Endothelial cell of umbilical vein (primary cell): ENCODE results near the gene LARGE1. TPM values are rescaled to one million over a fixed set of nuclear protein-coding genes. Genes with fewer than 3 reads are reported as not detected.

Experiments used
- BruUV-seq: library from RNA; stranded (reverse); fragments of 400-500 nt; replicated peaks from 2 replicates; lab custom pipeline; 2021; lab: Mats Ljungman, UMichigan
- CTCF ChIA-PET: fragments of 300-600, 350-600 bp; sonication (Branson Sonifier 250); formaldehyde crosslinking; loops from one replicate; lab custom pipeline; 2021; ENCODE audit warnings: antibody characterized with exemption, inconsistent platforms; lab: Charles Lee
- POLR2A ChIA-PET: fragments of 300-600, 350-600 bp; sonication (Branson Sonifier 250); formaldehyde crosslinking; loops from one replicate; lab custom pipeline; 2021; ENCODE audit warnings: antibody characterized with exemption, inconsistent platforms; lab: Charles Lee
- DNase-seq: peaks from one replicate; pipeline ENCODE4 v3.0.0-alpha.2; 2011; ENCODE audit warnings: low read depth, low spot score
- FAIRE-seq: peaks from 2 replicates; lab custom pipeline; 2011; peaks lifted over from hg19 to GRCh38; lab: Jason Lieb, UNC
- H2AFZ ChIP-seq: 2 replicates; pipeline ENCODE4 v1.6.0; 2012; ENCODE audit warnings: low read depth, low read length, control low read depth, inconsistent platforms
- H3K27ac ChIP-seq: 2 replicates; pipeline ENCODE4 v1.5.1; 2011; ENCODE audit warnings: low read depth, mild to moderate bottlenecking, control low read depth, low read length, moderate library complexity; ENCODE audit not compliant: insufficient read depth
- H3K27me3 ChIP-seq, 2 experiments: 2 replicates each; pipeline versions ENCODE4 v1.6.0 to v1.6.1; 2011; ENCODE audit warnings: low read length in 2 of 2, mixed read lengths in 1 of 2; ENCODE audit not compliant: control insufficient read depth in 2 of 2, insufficient read depth in 2 of 2
- H3K36me3 ChIP-seq, 2 experiments: 2 replicates in 1 of 2; 3 replicates in 1 of 2; pipeline ENCODE4 v1.5.1; 2011; ENCODE audit warnings: low read length in 2 of 2, mild to moderate bottlenecking in 1 of 2, moderate library complexity in 1 of 2; ENCODE audit not compliant: control insufficient read depth in 2 of 2, insufficient read depth in 2 of 2; ENCODE audit errors: extremely low read depth in 1 of 2
- H3K4me1 ChIP-seq: 3 replicates; pipeline ENCODE4 v1.5.1; 2011; ENCODE audit warnings: mild to moderate bottlenecking, low read length; ENCODE audit not compliant: control insufficient read depth, insufficient read depth; ENCODE audit errors: extremely low read depth
- H3K4me2 ChIP-seq: 2 replicates; pipeline ENCODE4 v1.6.1; 2011; ENCODE audit warnings: low read length, control low read depth, mixed read lengths; ENCODE audit not compliant: insufficient read depth
- H3K4me3 ChIP-seq, 3 experiments: fragments of 200-600 bp in 1 of 3; sonication (generic), shearing (Covaris generic) in 1 of 3; replicated peaks in 1 of 3; 2 replicates each; pipeline ENCODE4 v1.5.1; 2011 to 2016; ENCODE audit warnings: control low read depth in 3 of 3, low read length in 3 of 3, mild to moderate bottlenecking in 2 of 3, inconsistent platforms in 1 of 3, low read depth in 1 of 3, moderate library complexity in 1 of 3; ENCODE audit not compliant: insufficient read depth in 1 of 3
- H3K79me2 ChIP-seq: 2 replicates; pipeline ENCODE4 v1.6.0; 2012; ENCODE audit warnings: low read length, inconsistent platforms; ENCODE audit not compliant: control insufficient read depth, insufficient read depth
- H3K9ac ChIP-seq: replicated peaks from 2 replicates; pipeline ENCODE3; 2011; ENCODE audit warnings: low read length, control low read depth; ENCODE audit not compliant: insufficient read depth; ENCODE audit errors: extremely low read depth
- H3K9me1 ChIP-seq: replicated peaks from 3 replicates; pipeline ENCODE4 v1.6.0; 2011; ENCODE audit warnings: mild to moderate bottlenecking, low read length; ENCODE audit not compliant: control insufficient read depth, insufficient read depth; ENCODE audit errors: extremely low read depth
- H3K9me3 ChIP-seq: replicated peaks from 2 replicates; pipeline ENCODE4 v1.5.1; 2012; ENCODE audit warnings: low read length, inconsistent platforms; ENCODE audit not compliant: control insufficient read depth, insufficient read depth
- H4K20me1 ChIP-seq: replicated peaks from 2 replicates; pipeline ENCODE3; 2011; ENCODE audit warnings: mild to moderate bottlenecking, low read length; ENCODE audit not compliant: control insufficient read depth, insufficient read depth; ENCODE audit errors: extremely low read depth
- EZH2 ChIP-seq: IDR thresholded peaks from 2 replicates; pipeline ENCODE4 v1.6.1; 2012; ENCODE audit warnings: borderline replicate concordance, low read depth, mild to moderate bottlenecking, moderate library complexity, low read length, inconsistent platforms; ENCODE audit not compliant: severe bottlenecking
- FOS ChIP-seq: IDR thresholded peaks from 2 replicates; pipeline ENCODE4 v1.6.1; 2011; ENCODE audit warnings: mild to moderate bottlenecking, low read length, moderate library complexity, borderline replicate concordance; ENCODE audit not compliant: insufficient read depth
- JUN ChIP-seq: IDR thresholded peaks from 2 replicates; pipeline ENCODE4 v1.6.1; 2011; ENCODE audit warnings: borderline replicate concordance, low read depth; ENCODE audit not compliant: insufficient read length, insufficient read depth
- MAX ChIP-seq: IDR thresholded peaks from 2 replicates; pipeline ENCODE4 v1.6.1; 2011; ENCODE audit not compliant: insufficient read depth, insufficient read length
- POLR2A ChIP-seq: IDR thresholded peaks from 2 replicates; pipeline ENCODE4 v1.6.1; 2012; ENCODE audit warnings: low read depth, mild to moderate bottlenecking, control low read depth, low read length
- POLR2AphosphoS5 ChIP-seq: IDR thresholded peaks from 2 replicates; pipeline ENCODE4 v1.6.1; 2012; ENCODE audit warnings: low read depth, mild to moderate bottlenecking, control low read depth, low read length, moderate library complexity; ENCODE audit not compliant: insufficient read depth
- dilution Hi-C: fragments of 300-500 bp; cut with MboI; formaldehyde crosslinking; loops from one replicate; pipeline ENCODE4 v1.15.0; 2019; ENCODE audit warnings: low sequenced_read_pairs; ENCODE audit not compliant: extremely low pct_ligation_motif_present
- intact Hi-C: fragments of 100-400 bp; cut with micrococcal nuclease; formaldehyde crosslinking; loops from one replicate; pipeline ENCODE4 v1.10.0; 2022
- polyA plus RNA-seq, 4 experiments: library from polyadenylated mRNA; depleted of rRNA in 3 of 4; stranded (reverse) in 3 of 4; unstranded in 1 of 4; fragments of >200 nt; gene quantifications; 2 replicates each; pipeline versions ENCODE4 v1.2.1 to v1.2.3, GENCODE V29; 2011 to 2012; ENCODE audit warnings: missing spikeins in 1 of 4
- total RNA-seq: library from RNA; stranded (reverse); gene quantifications from 2 replicates; pipeline ENCODE4 v1.2.3, GENCODE V29; 2021
- TF ChIP-seq, protein P1 (sequence below), 2 donors: IDR thresholded peaks; 1 replicate in 1 of 2; 2 replicates in 1 of 2; pipeline ENCODE4 v1.5.1; 2011; ENCODE audit warnings: low read length in 2 of 2, mild to moderate bottlenecking in 2 of 2, moderate library complexity in 2 of 2, control low read depth in 1 of 2, inconsistent platforms in 1 of 2, low read depth in 1 of 2; ENCODE audit not compliant: insufficient read depth in 1 of 2; ENCODE audit errors: extremely low read depth in 1 of 2

The LARGE1 gene
- total and polyA plus RNA-seq, 2 donors (not counting 3 experiments of a cell fraction or from before 2014, with no cell fraction given), result 0.95 to 4.4 TPM

- ChIA-PET CTCF (no interaction called here), POLR2A (no interaction called here)
- no peaks in the 10 kb centered on the region for H3K36me3 ChIP-seq
- H3K9me1 ChIP-seq, result no peaks in the 10 kb centered on the region
- no peaks in the 10 kb centered on the region for H3K27me3 ChIP-seq
- no peak overlapping the region for H3K27ac ChIP-seq
- no peak overlapping the region for H2AFZ ChIP-seq
- H3K4me1 ChIP-seq, result no peaks in the 10 kb centered on the region
- DNase-seq, result no peak
- no peak for TF ChIP-seq POLR2AphosphoS5
- TF ChIP-seq, protein P1, sequence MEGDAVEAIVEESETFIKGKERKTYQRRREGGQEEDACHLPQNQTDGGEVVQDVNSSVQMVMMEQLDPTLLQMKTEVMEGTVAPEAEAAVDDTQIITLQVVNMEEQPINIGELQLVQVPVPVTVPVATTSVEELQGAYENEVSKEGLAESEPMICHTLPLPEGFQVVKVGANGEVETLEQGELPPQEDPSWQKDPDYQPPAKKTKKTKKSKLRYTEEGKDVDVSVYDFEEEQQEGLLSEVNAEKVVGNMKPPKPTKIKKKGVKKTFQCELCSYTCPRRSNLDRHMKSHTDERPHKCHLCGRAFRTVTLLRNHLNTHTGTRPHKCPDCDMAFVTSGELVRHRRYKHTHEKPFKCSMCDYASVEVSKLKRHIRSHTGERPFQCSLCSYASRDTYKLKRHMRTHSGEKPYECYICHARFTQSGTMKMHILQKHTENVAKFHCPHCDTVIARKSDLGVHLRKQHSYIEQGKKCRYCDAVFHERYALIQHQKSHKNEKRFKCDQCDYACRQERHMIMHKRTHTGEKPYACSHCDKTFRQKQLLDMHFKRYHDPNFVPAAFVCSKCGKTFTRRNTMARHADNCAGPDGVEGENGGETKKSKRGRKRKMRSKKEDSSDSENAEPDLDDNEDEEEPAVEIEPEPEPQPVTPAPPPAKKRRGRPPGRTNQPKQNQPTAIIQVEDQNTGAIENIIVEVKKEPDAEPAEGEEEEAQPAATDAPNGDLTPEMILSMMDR (IDR thresholded peaks at IDR 0.05; ENCODE audit: extremely low read depth in 1 of 2, insufficient read depth in 1 of 2, low read depth in 1 of 2, low read length in 2 of 2), result no peak
- no peak for TF ChIP-seq JUN
- TF ChIP-seq FOS, result no peak
- no peak overlapping the region for H3K4me3 ChIP-seq
- FAIRE-seq, result no peak
- dilution Hi-C loops, result no loop called here
- H3K9ac ChIP-seq, result no peak overlapping the region
- H3K79me2 ChIP-seq, result no peaks in the 10 kb centered on the region
- intact Hi-C loops, result no loop called here
- no peaks in the 10 kb centered on the region for H4K20me1 ChIP-seq
- BruUV-seq, result no TSS peak
- no peak overlapping the region for H3K4me2 ChIP-seq
- H3K9me3 ChIP-seq, result peaks cover 3% of the 10 kb centered on the region
Measured at GRCh38 chr22:33896154-33896553, 24.1 kb downstream of the LARGE1 start.

DNA sequence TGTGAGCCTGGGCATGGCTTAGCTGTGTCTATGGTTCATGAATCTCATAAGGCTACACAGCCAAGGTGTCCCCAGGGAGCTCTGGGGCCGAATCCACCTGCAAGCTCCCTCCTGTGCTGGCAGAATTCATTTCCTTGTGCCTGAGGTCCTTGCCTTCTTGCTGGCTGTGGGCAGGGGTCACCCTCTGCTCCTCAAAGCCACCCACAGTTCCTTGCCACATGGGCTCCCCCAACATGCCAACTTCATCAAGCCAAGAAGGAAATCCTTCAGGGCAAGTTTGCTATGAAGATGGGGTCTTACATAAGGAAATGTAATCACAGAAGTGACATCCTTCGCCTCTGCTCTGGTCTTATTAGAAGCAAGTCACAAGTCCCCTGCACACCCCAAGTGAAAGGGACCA lies 24.8 kb downstream of the LARGE1 start:
- dilution Hi-C loops, result no loop called here
- Histone ChIP-seq H3K9me1 (no peaks in the 10 kb centered on the region), H3K36me3 (no peaks in the 10 kb centered on the region), H3K9me3 (peaks cover 3% of the 10 kb centered on the region), H4K20me1 (no peaks in the 10 kb centered on the region), H3K4me1 (no peaks in the 10 kb centered on the region), H2AFZ (no peak overlapping the region), H3K27ac (no peak overlapping the region), H3K79me2 (no peaks in the 10 kb centered on the region), H3K4me3 (no peak overlapping the region), H3K27me3 (no peaks in the 10 kb centered on the region), H3K9ac (no peak overlapping the region), H3K4me2 (no peak overlapping the region)
- TF ChIP-seq, protein P1 (IDR thresholded peaks at IDR 0.05; ENCODE audit: extremely low read depth in 1 of 2, insufficient read depth in 1 of 2, low read depth in 1 of 2, low read length in 2 of 2), result no peak
- TF ChIP-seq MAX (no peak), POLR2A (no peak), EZH2 (no peak)
- BruUV-seq, result no TSS peak
- no peak for FAIRE-seq
- ChIA-PET POLR2A (no interaction called here), CTCF (no interaction called here)
- intact Hi-C loops, result no loop called here
- no peak for DNase-seq
